H1 (cell line): ENCODE results near the gene KRT5. TPM values are rescaled to one million over a fixed set of nuclear protein-coding genes. Genes with fewer than 3 reads are reported as not detected.
"Not testable (repeated sequence)": the region's sequence is repeated elsewhere in the genome, so short reads cannot be mapped to it uniquely, and the experiment has no call there.

ENCODE experiments used
- CTCF ChIA-PET: fragments of 300-600 bp; sonication (Branson Sonifier 250); formaldehyde crosslinking; loops from one replicate; lab custom pipeline; 2021; ENCODE audit not compliant: partially characterized antibody; lab: Charles Lee
- POLR2A ChIA-PET: fragments of 300-600 bp; sonication (Branson Sonifier 250); formaldehyde crosslinking; loops from one replicate; lab custom pipeline; 2021; ENCODE audit warnings: inconsistent platforms; ENCODE audit not compliant: partially characterized antibody; lab: Charles Lee
- DNase-seq, 2 experiments: peaks; one replicate each; pipeline versions ENCODE4 v3.0.0 to v3.0.0-alpha.2; 2010 to 2022; ENCODE audit warnings: low spot score in 2 of 2, low read depth in 1 of 2, mixed read lengths in 1 of 2
- FAIRE-seq: peaks from 2 replicates; lab custom pipeline; 2011; peaks lifted over from hg19 to GRCh38; lab: Jason Lieb, UNC
- H2AFZ ChIP-seq: 2 replicates; pipeline ENCODE4 v1.8.1; 2012; ENCODE audit warnings: low read length, inconsistent platforms
- H2AK5ac ChIP-seq: 2 replicates; pipeline ENCODE4 v1.6.1; 2013; ENCODE audit warnings: low read depth, low read length
- H2BK120ac ChIP-seq: replicated peaks from 2 replicates; pipeline ENCODE3; 2013; ENCODE audit warnings: low read depth, low read length, inconsistent platforms
- H2BK12ac ChIP-seq: 2 replicates; pipeline ENCODE4 v1.6.1; 2013; ENCODE audit warnings: low read depth, low read length
- H2BK15ac ChIP-seq: 2 replicates; pipeline ENCODE4 v1.6.1; 2013; ENCODE audit warnings: low read length
- H2BK20ac ChIP-seq: 2 replicates; pipeline ENCODE4 v1.6.1; 2013; ENCODE audit warnings: low read length
- H2BK5ac ChIP-seq: 2 replicates; pipeline ENCODE4 v1.6.1; 2013; ENCODE audit warnings: low read depth, low read length
- H3K14ac ChIP-seq: 2 replicates; pipeline ENCODE4 v1.6.1; 2013; ENCODE audit warnings: inconsistent platforms; ENCODE audit not compliant: insufficient read length
- H3K18ac ChIP-seq: 2 replicates; pipeline ENCODE4 v1.6.1; 2013; ENCODE audit warnings: low read length; ENCODE audit errors: extremely low read depth
- H3K23ac ChIP-seq: 2 replicates; pipeline ENCODE4 v1.6.1; 2013; ENCODE audit warnings: inconsistent platforms; ENCODE audit not compliant: insufficient read length
- H3K23me2 ChIP-seq: 2 replicates; pipeline ENCODE4 v1.6.1; 2013; ENCODE audit warnings: low read depth, low read length
- H3K27ac ChIP-seq: 2 replicates; pipeline ENCODE4 v1.6.1; 2011; ENCODE audit warnings: low read depth, low read length, inconsistent platforms
- H3K27me3 ChIP-seq, 4 experiments: replicated peaks in 1 of 4; 1 replicate in 1 of 4; 2 replicates in 3 of 4; pipeline versions ENCODE4 v1.6.1 to v1.8.1; 2011 to 2013; ENCODE audit warnings: low read length in 3 of 4, mild to moderate bottlenecking in 3 of 4, inconsistent platforms in 2 of 4, mixed read lengths in 2 of 4, moderate library complexity in 1 of 4; ENCODE audit not compliant: control insufficient read depth in 3 of 4, insufficient read depth in 3 of 4; ENCODE audit errors: extremely low read depth in 1 of 4
- H3K36me3 ChIP-seq, 4 experiments: 2 replicates each; pipeline versions ENCODE4 v1.6.1 to v1.8.1; 2011 to 2013; ENCODE audit warnings: mild to moderate bottlenecking in 4 of 4, low read length in 3 of 4, moderate library complexity in 2 of 4, control low read depth in 1 of 4, inconsistent platforms in 1 of 4; ENCODE audit not compliant: insufficient read depth in 4 of 4, control insufficient read depth in 2 of 4
- H3K4ac ChIP-seq: replicated peaks from 2 replicates; pipeline ENCODE3; 2013; ENCODE audit warnings: low read length, low read depth, mixed read lengths, inconsistent platforms; ENCODE audit not compliant: insufficient read length
- H3K4me1 ChIP-seq, 4 experiments: replicated peaks in 1 of 4; 1 replicate in 1 of 4; 2 replicates in 3 of 4; pipeline versions ENCODE4 v1.6.1 to v1.8.1; 2011 to 2013; ENCODE audit warnings: low read length in 3 of 4, inconsistent platforms in 2 of 4, mixed read lengths in 1 of 4; ENCODE audit not compliant: insufficient read depth in 4 of 4, control insufficient read depth in 3 of 4
- H3K4me2 ChIP-seq, 2 experiments: 2 replicates each; pipeline versions ENCODE4 v1.6.1 to v1.8.1; 2011 to 2013; ENCODE audit warnings: low read depth in 2 of 2, low read length in 2 of 2, control low read depth in 1 of 2, inconsistent platforms in 1 of 2, mild to moderate bottlenecking in 1 of 2; ENCODE audit not compliant: insufficient read depth in 1 of 2
- H3K4me3 ChIP-seq, 4 experiments: fragments of 200-600, 300-600 bp in 1 of 4; sonication (generic), shearing (Covaris generic), sonication (Bioruptor Twin) in 1 of 4; 2 replicates each; pipeline versions ENCODE4 v1.5.1 to v1.8.1; 2011 to 2016; ENCODE audit warnings: low read length in 4 of 4, low read depth in 3 of 4, control low read depth in 2 of 4, inconsistent platforms in 2 of 4, mild to moderate bottlenecking in 2 of 4, mixed read lengths in 1 of 4, moderate library complexity in 1 of 4; ENCODE audit not compliant: insufficient read depth in 2 of 4; ENCODE audit errors: extremely low read depth in 1 of 4
- H3K56ac ChIP-seq: replicated peaks from 2 replicates; pipeline ENCODE3; 2013; ENCODE audit warnings: low read depth, mild to moderate bottlenecking, mixed read lengths, low read length, inconsistent platforms; ENCODE audit not compliant: insufficient read length
- H3K79me1 ChIP-seq: 2 replicates; pipeline ENCODE4 v1.6.1; 2013; ENCODE audit warnings: low read depth, low read length, control low read depth
- H3K79me2 ChIP-seq, 2 experiments: 2 replicates each; pipeline versions ENCODE4 v1.6.1 to v1.8.1; 2012 to 2013; ENCODE audit warnings: low read length in 2 of 2, mild to moderate bottlenecking in 2 of 2, inconsistent platforms in 1 of 2; ENCODE audit not compliant: insufficient read depth in 2 of 2, control insufficient read depth in 1 of 2
- H3K9ac ChIP-seq, 4 experiments: replicated peaks in 1 of 4; 1 replicate in 1 of 4; 2 replicates in 3 of 4; pipeline versions ENCODE4 v1.6.1 to v1.8.1; 2011 to 2013; ENCODE audit warnings: low read depth in 3 of 4, low read length in 3 of 4, control low read depth in 2 of 4, mild to moderate bottlenecking in 2 of 4, moderate library complexity in 2 of 4, inconsistent platforms in 1 of 4; ENCODE audit errors: extremely low read depth in 1 of 4
- H3K9me3 ChIP-seq, 2 experiments: 2 replicates each; pipeline versions ENCODE4 v1.6.1 to v1.8.1; 2012 to 2013; ENCODE audit warnings: mild to moderate bottlenecking in 2 of 2, moderate library complexity in 2 of 2, control low read depth in 1 of 2, inconsistent platforms in 1 of 2, low read depth in 1 of 2, low read length in 1 of 2, mixed read lengths in 1 of 2; ENCODE audit not compliant: insufficient read depth in 2 of 2
- H4K20me1 ChIP-seq, 2 experiments: replicated peaks in 1 of 2; 2 replicates each; pipeline versions ENCODE3 to v1.8.1; 2011 to 2013; ENCODE audit warnings: inconsistent platforms in 2 of 2, low read length in 2 of 2, mild to moderate bottlenecking in 1 of 2; ENCODE audit not compliant: insufficient read depth in 2 of 2, control insufficient read depth in 1 of 2
- H4K5ac ChIP-seq: 2 replicates; pipeline ENCODE4 v1.6.1; 2013; ENCODE audit warnings: low read length, low read depth, mixed read lengths, inconsistent platforms; ENCODE audit not compliant: insufficient read length
- H4K8ac ChIP-seq: 2 replicates; pipeline ENCODE4 v1.8.0; 2013; ENCODE audit warnings: mild to moderate bottlenecking, moderate library complexity, low read length, inconsistent platforms; ENCODE audit not compliant: insufficient read depth; ENCODE audit errors: extremely low read depth
- H4K91ac ChIP-seq: replicated peaks from 2 replicates; pipeline ENCODE3; 2013; ENCODE audit warnings: low read length, mixed read lengths, inconsistent platforms; ENCODE audit not compliant: insufficient read length
- WGBS, 2 experiments: shearing (Covaris generic) in 1 of 2; methylation state at CpG; one replicate each; pipeline versions ENCODE4 v1.1.6 to v1.1.7; 2013 to 2015; ENCODE audit warnings: low lambda C conversion rate in 2 of 2, mixed read lengths in 2 of 2, inconsistent platforms in 1 of 2, low coverage in 1 of 2, missing lambda C conversion rate in 1 of 2; ENCODE audit not compliant: insufficient replicate concordance in 2 of 2, insufficient coverage in 1 of 2, insufficient read length in 1 of 2; ENCODE audit errors: extremely low coverage in 1 of 2, missing lambda C conversion rate in 1 of 2; 5-methylcytosine and 5-hydroxymethylcytosine counted together
- polyA plus RNA-seq, 7 experiments: library from polyadenylated mRNA; depleted of rRNA in 3 of 7; stranded (reverse) in 5 of 7; unstranded in 2 of 7; fragments of >200 nt in 5 of 7; fragments of 200-250 nt in 2 of 7; gene quantifications; 1 replicate in 5 of 7; 2 replicates in 1 of 7; 4 replicates in 1 of 7; pipeline versions ENCODE4 v1.2.1 to v1.2.3, GENCODE V29; 2011 to 2013; ENCODE audit warnings: missing spikeins in 2 of 7, mixed read lengths in 2 of 7
- total RNA-seq: library from RNA; stranded (reverse); fragmentation: NEBNext Ultra II Directional; extraction: Animal tissue kit (Norgen Biotek cat#: 25700); gene quantifications from 2 replicates; pipeline ENCODE4 v1.2.1, GENCODE V29; 2021

The KRT5 gene
- total and polyA plus RNA-seq, 2 of the 8 experiments (the other 6 are each of a cell fraction or from before 2014, with no cell fraction given) = 0.18 TPM; not detected in 1

- H2BK20ac ChIP-seq, H2BK12ac ChIP-seq, H3K23me2 ChIP-seq, H2AFZ ChIP-seq, H3K27me3 ChIP-seq, H4K20me1 ChIP-seq, H2BK15ac ChIP-seq, H3K56ac ChIP-seq, H4K91ac ChIP-seq, H3K4me1 ChIP-seq, DNase-seq, H3K9ac ChIP-seq, H3K27ac ChIP-seq, H3K79me1 ChIP-seq, H3K9me3 ChIP-seq, H2BK120ac ChIP-seq, H3K18ac ChIP-seq, H3K4me3 ChIP-seq, H3K14ac ChIP-seq, H3K4ac ChIP-seq, H3K4me2 ChIP-seq, H3K23ac ChIP-seq, CTCF ChIA-PET, H2BK5ac ChIP-seq, H4K5ac ChIP-seq, POLR2A ChIA-PET, H4K8ac ChIP-seq, H3K79me2 ChIP-seq, H3K36me3 ChIP-seq, FAIRE-seq, H2AK5ac ChIP-seq: not testable (repeated sequence)
- 83% methylated on average over 9 of the region's 15 CpGs; no CpG with 5 or more reads in 1 of the 2 experiments for WGBS, 2 experiments
Measured at GRCh38 chr12:52487744-52488443, 32.3 kb downstream of the KRT5 start.
